HG02623 (cell line): ENCODE data around the gene KIF26B.

Experiments used
- ATAC-seq: cut with Tn5 transposase; IDR thresholded peaks from one replicate; pipeline ENCODE4 v1.9.1; 2021; ENCODE audit warnings: moderate library complexity; ENCODE audit not compliant: unreplicated experiment

KIF26B gene

GRCh38 chr1:245542365-245542764 is 387.6 kb downstream of the KIF26B start:
- no peak for ATAC-seq

DNA sequence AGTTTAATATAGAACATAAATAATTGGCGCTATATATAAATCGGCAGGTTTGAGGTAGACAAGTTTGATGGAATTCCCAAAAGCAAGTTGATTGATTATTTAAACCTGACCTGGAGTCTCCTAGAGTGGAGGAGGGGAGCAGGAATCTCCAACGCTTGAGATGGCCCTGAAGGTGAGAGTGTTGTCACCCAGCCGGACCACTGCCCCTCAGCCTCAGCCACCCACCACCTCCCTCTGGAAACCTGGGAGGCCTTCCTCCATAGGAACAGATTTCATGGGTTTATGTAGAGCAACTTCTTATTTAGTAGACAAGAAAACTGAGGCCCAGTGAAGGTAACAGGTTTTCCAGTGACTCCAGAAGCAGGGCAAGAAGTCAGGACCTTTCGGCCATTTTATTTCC is 389.5 kb downstream of the KIF26B start:
- ATAC-seq: no peak

- ATAC-seq: no peak
Observed at GRCh38 chr1:245546875-245547274, 392.1 kb downstream of the KIF26B start.

GRCh38 chr1:245549996-245550719 is 395.4 kb downstream of the KIF26B start:
- no peak for ATAC-seq

- no peak for ATAC-seq
Observed at GRCh38 chr1:245550720-245551043, 395.9 kb downstream of the KIF26B start.

DNA sequence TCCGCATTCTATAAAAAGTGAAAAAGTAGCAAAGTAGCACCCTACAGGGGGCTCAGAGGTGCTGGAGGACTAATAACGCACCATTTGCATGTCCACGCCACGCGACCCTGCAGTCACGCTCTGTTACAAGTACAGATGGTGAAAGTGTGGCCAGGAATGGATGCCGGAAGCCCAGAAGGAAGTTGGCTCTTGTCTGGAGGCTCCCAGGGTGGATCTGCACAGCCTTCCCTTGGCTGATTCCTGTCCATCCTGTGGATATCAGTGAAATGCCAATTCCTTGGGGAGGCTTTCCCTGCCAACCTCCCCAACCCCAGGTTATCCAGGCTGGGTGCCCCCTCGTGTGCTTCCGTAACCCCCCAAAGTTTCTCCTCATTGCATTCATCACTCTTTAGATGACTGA is 396.8 kb downstream of the KIF26B start:
- ATAC-seq: no peak

DNA sequence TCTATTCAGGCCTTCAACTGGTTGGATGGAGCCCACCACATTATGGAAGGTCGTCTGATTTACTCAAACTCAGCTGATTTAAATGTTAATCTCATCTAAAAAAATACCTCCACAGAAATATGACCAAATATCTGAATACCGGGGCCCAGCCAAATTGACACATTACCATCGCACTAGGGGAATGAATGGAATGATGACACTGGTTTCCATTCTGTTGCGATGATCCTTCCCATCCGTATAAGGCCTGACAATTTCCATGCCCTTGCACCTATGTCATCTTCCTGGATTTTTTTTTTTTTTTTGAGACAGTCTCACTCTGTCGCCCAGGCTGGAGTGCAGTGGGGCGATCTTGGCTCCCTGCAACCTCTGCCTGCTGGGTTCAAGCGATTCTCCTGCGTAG is 397.5 kb downstream of the KIF26B start:
- ATAC-seq: no peak

DNA sequence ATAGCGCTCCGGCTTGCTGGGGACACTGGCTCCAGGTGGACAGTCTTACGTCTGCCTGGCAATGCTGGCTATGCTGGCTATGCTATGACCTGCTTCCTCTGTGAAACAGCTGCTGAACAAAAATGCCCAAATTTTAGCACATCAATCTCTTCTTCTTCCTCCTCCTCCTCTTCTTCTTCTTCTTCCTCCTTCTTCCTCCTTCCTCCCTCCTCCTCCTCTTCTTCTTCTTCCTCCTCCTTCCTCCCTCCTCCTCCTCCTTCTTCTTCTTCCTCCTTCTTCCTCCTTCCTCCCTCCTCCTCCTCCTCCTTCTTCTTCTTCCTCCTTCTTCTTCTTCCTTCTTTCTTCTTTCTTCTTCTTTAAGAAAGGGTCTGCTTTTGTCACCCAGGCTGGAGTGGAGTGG is 401.3 kb downstream of the KIF26B start:
- ATAC-seq: no peak

DNA sequence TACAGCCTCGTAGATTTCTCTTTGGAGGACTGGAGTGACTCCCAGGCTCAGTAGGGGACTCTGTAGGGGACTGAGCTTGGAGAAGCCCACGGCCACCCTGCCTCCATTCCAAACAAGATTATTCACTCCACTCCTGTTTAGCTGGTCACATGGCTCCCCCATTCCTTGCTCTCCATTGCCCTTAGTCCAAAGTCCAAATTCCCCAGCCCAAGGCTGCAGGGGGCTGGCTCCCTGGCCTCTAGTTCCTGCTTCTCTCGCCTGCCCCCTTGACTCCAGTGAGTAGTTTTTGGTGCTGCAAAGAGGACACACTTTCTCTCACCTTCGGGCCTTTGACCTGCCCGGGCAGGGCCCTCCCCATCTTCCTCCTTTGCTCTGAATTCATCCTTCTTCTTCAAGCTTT is 403.3 kb downstream of the KIF26B start:
- no peak for ATAC-seq

DNA sequence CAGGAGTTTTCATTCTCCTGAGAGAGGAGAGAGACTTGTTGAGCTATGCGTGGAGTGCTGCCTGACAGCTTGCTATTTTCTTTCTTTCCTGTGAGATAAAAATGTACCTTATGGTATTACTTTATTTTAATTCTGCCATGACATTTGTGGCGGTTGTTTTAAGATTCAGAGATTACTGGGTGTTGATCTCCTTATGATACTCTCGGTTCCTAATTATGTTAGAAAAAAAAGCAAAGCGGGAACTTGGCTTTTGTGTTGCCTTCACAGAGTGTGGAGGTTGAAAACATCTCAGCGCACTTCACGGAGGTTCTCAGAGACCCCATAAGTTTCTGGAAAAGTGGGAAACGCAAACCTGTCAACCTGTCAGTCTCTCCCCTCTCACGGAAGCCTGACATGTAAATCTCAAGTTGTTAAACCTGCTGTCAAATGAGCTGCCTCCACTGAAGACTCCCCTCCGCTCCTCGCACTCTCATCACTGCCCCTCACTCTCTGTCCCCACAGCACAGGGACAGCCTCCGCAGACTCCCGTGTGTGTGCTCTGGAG is 405.6 kb downstream of the KIF26B start:
- no peak for ATAC-seq

GRCh38 chr1:245561665-245562234 is 407.0 kb downstream of the KIF26B start:
- ATAC-seq: no peak

- ATAC-seq: no peak
Observed at GRCh38 chr1:245566134-245566533, 411.3 kb downstream of the KIF26B start.

DNA sequence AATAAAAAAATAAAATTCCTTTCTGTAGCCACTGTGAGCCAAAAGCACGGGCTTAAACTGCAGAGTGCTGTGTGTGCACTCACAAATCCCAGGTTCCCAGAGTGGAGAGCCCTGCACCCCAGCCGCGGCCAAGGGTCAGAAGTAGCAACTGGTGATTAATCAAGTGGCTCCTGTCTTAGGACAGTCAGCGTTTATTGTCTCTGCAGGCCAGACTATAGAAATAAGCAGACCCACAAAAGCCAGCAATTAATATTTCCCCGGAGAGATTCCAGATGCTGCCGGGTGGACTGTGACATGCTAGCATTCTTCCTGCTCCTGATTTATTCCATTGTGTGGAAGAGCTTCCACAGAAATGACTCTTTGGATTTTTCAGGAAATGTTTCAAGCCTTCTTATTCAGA is 412.2 kb downstream of the KIF26B start:
- no peak for ATAC-seq

- ATAC-seq: no peak
Observed at GRCh38 chr1:245571815-245572294, 417.1 kb downstream of the KIF26B start.

DNA sequence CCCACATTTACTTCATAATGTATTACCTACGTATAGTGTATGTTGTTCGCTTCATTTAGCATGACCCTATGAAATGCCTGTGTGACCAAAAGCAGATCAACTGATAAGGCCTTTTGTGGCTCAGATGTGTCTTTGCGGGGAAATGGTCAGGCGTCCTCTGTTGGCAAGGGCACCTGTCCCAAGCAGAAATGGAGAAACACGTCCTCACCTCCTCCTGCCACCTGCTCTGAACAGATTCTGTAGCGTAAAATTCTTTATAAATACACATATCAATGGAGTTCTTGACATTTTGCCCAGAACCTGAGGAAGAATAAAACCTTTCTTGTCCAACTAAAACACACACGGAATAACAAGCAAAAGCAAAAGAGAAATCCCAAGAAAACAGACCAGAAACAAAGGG is 417.9 kb downstream of the KIF26B start:
- ATAC-seq: no peak

DNA sequence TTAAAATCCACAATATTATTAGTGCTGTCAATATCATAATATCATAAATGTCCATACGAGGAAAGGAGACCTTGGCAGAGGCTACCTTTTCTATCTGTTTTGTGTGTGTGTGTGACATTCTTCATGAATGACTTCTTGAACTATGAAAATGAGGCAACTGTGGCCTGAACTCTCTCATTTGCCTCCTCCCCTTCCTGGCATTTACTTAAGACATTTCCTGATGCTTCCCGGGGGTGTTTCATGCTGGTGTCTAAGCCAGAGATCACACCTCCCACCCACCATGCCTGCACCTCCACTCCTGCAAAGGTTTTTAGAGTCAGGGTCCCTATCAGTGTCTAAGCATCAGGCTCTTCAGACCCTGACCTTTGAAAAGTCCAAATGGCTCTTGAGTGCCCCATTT is 420.9 kb downstream of the KIF26B start:
- no peak for ATAC-seq

DNA sequence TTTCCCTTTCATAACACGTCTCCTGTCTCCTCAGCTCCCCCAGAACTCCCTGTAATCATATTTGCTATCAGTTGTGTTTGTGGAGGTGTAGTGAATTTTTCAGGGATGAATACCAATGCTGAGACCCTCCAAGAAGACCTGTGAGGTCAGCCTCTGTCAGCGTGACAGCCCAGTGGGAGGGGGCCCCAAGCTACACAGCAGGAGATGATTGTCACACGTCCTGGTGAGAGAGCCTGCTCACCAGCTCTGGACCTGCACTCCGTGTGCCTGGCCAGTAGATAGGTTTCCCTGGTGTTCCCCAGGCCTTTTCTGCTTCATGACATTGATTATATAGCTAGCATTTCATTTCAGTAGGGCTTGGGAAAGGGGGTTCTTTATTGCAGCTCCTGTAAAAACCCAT is 421.5 kb downstream of the KIF26B start:
- no peak for ATAC-seq

- no peak for ATAC-seq
Observed at GRCh38 chr1:245577191-245578157, 422.7 kb downstream of the KIF26B start.

DNA sequence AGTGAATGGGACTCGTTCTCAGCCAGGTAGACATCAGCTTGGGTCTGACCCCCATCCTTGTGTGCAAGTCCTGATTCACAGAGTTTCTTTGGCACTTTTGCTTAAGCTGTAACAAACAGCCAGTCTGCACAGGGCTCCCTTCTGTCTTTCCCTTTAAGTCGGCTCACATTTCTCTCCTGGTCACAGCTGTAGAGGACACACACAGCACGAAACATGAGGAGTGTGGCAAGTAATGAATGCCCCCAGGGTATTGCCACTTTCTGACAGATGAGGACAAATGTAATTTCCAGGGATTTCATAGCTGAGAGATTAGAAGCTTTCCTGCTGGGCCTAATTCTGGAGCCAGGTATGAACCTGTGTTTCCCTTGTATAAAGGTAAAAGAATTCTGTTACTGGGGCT is 423.5 kb downstream of the KIF26B start:
- no peak for ATAC-seq

DNA sequence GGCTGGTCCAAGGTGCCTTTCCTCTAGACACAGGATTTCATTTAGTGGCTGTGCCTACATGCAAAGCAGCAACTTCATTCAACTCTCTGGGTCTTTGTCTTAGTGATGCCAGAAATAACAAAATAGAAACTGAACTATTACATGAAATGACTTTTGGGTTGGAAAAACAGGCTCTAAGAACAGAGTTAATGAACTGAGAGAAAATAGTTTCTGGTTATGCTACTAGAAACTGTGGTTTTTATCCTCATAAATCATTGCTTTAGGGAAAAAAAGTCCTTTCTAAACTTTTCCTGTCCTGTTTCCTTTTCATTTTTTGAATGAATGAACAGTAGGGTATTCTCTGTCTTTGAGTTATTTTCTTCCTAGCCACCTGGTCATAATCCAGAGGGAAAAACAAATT is 424.0 kb downstream of the KIF26B start:
- no peak for ATAC-seq

DNA sequence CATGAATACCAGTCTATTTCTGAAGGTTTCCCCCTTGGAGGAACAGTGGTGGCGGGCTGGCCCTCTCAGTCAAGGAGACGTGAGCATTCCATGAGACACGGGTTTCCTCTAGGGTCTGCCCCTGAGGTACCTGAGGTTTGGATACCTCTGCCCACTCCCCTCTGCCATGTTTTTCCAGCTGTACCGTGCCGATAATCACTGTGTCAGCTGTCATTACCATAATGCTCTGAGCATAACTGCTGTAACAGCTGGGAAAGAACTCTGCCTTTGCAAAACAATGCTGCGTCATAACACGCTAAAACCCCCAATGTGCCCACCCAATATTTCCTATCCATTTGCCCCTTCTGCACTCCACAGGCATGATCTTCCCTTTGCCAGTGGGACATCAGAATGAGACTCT is 425.1 kb downstream of the KIF26B start:
- no peak for ATAC-seq

GRCh38 chr1:245580651-245581050 is 425.9 kb downstream of the KIF26B start:
- ATAC-seq: no peak
